HepG2 (cell line): ENCODE results near the gene SYVN1. TPM values are rescaled to one million over a fixed set of nuclear protein-coding genes. Genes with fewer than 3 reads are reported as not detected.

Source experiments
- ATF3 ChIP-seq: sonication (generic); formaldehyde crosslinking; IDR thresholded peaks from 2 replicates; pipeline ENCODE4 v1.4.0; 2020; ENCODE audit warnings: missing genetic modification reagents
- DRAP1 ChIP-seq: IDR thresholded peaks from 2 replicates; pipeline ENCODE4 v1.6.1; 2016; ENCODE audit warnings: missing genetic modification reagents, missing compliant biosample characterization
- JUN ChIP-seq: sonication (generic); formaldehyde crosslinking; IDR thresholded peaks from 2 replicates; pipeline ENCODE4 v1.4.0; 2020; ENCODE audit warnings: mild to moderate bottlenecking, missing genetic modification reagents
- KDM3A ChIP-seq: IDR thresholded peaks from 2 replicates; pipeline ENCODE4 v1.6.1; 2018; ENCODE audit warnings: low read depth, missing compliant biosample characterization
- KDM4B ChIP-seq: sonication (generic); formaldehyde crosslinking; IDR thresholded peaks from 2 replicates; pipeline ENCODE4 v1.4.0; 2020; ENCODE audit warnings: missing genetic modification reagents
- POLR2AphosphoS5 ChIP-seq: IDR thresholded peaks from 2 replicates; pipeline ENCODE4 v1.6.1; 2012; ENCODE audit warnings: low read depth, low read length
- SIN3B ChIP-seq: fragments of 150-350 bp; IDR thresholded peaks from 2 replicates; pipeline ENCODE4 v1.6.1; 2014; ENCODE audit warnings: low read length
- SRY ChIP-seq: sonication (generic); formaldehyde crosslinking; IDR thresholded peaks from 2 replicates; pipeline ENCODE4 v1.8.0; 2022; ENCODE audit warnings: mild to moderate bottlenecking, missing genetic modification reagents
- TAF1 ChIP-seq: sonication (generic); formaldehyde crosslinking; IDR thresholded peaks from 2 replicates; pipeline ENCODE4 v1.4.0; 2020; ENCODE audit warnings: missing genetic modification reagents
- TEAD3 ChIP-seq: optimal IDR thresholded peaks from 2 replicates; pipeline ENCODE3; 2016; ENCODE audit warnings: borderline replicate concordance
- TGIF2 ChIP-seq: IDR thresholded peaks from 2 replicates; pipeline ENCODE4 v1.6.1; 2016; ENCODE audit warnings: control low read depth, missing compliant biosample characterization
- ZBTB43 ChIP-seq: sonication (generic); formaldehyde crosslinking; conservative IDR thresholded peaks from 2 replicates; pipeline ENCODE4 v1.4.0; 2020; ENCODE audit warnings: missing genetic modification reagents
- ZFP41 ChIP-seq: sonication (generic); formaldehyde crosslinking; IDR thresholded peaks from 2 replicates; pipeline ENCODE4 v1.4.0; 2020; ENCODE audit warnings: mild to moderate bottlenecking, missing genetic modification reagents, borderline replicate concordance
- ZNF24 ChIP-seq: fragments of 450-650 bp; IDR thresholded peaks from 2 replicates; pipeline ENCODE4 v1.6.1; 2017; ENCODE audit warnings: antibody characterized with exemption, mild to moderate bottlenecking
- ZNF251 ChIP-seq: sonication (generic); formaldehyde crosslinking; IDR thresholded peaks from 2 replicates; pipeline ENCODE4 v1.9.0; 2021; ENCODE audit warnings: mild to moderate bottlenecking, missing genetic modification reagents
- ZNF263 ChIP-seq: sonication (generic); formaldehyde crosslinking; IDR thresholded peaks from 2 replicates; pipeline ENCODE4 v1.4.0; 2020; ENCODE audit warnings: missing genetic modification reagents
- ZNF264 ChIP-seq: sonication (generic); formaldehyde crosslinking; IDR thresholded peaks from 2 replicates; pipeline ENCODE4 v1.4.0; 2020; ENCODE audit warnings: missing genetic modification reagents
- ZNF343 ChIP-seq: sonication (generic); formaldehyde crosslinking; IDR thresholded peaks from 2 replicates; pipeline ENCODE4 v1.4.0; 2020; ENCODE audit warnings: mild to moderate bottlenecking, missing genetic modification reagents
- ZNF546 ChIP-seq: sonication (generic); formaldehyde crosslinking; conservative IDR thresholded peaks from 2 replicates; pipeline ENCODE4 v1.8.1; 2023; ENCODE audit warnings: mild to moderate bottlenecking, missing genetic modification reagents
- ZNF597 ChIP-seq: sonication (generic); formaldehyde crosslinking; IDR thresholded peaks from 2 replicates; pipeline ENCODE4 v1.5.0; 2020; ENCODE audit warnings: missing genetic modification reagents
- ZNF615 ChIP-seq: sonication (generic); formaldehyde crosslinking; IDR thresholded peaks from 2 replicates; pipeline ENCODE4 v1.5.0; 2020; ENCODE audit warnings: mild to moderate bottlenecking, missing genetic modification reagents, borderline replicate concordance
- ZNF747 ChIP-seq: sonication (generic); formaldehyde crosslinking; IDR thresholded peaks from 2 replicates; pipeline ENCODE4 v1.8.1; 2023; ENCODE audit warnings: missing genetic modification reagents, mild to moderate bottlenecking, borderline replicate concordance
- ZSCAN31 ChIP-seq: sonication (generic); formaldehyde crosslinking; IDR thresholded peaks from 2 replicates; pipeline ENCODE4 v1.5.0; 2020; ENCODE audit warnings: low read depth, mild to moderate bottlenecking, missing genetic modification reagents
- polyA plus RNA-seq, 8 experiments: library from polyadenylated mRNA; depleted of rRNA in 3 of 8; stranded (reverse) in 7 of 8; unstranded in 1 of 8; fragments of >200 nt; fragmentation: Illumina TruSeq in 4 of 8; extraction: Trizol in 4 of 8; gene quantifications; 2 replicates each; pipeline versions ENCODE4 v1.2.1 to v1.2.3, GENCODE V29; 2011 to 2016; ENCODE audit warnings: low read depth in 4 of 8, missing spikeins in 1 of 8, mixed read lengths in 1 of 8; ENCODE audit not compliant: insufficient read depth in 1 of 8
- total RNA-seq, 5 experiments: library from RNA; depleted of rRNA; stranded (reverse); fragments of >200 nt; fragmentation: Illumina TruSeq; extraction: Trizol; gene quantifications; 2 replicates each; pipeline ENCODE4 v1.2.3, GENCODE V29; 2016; ENCODE audit warnings: low read depth in 1 of 5
- TF ChIP-seq, protein P1 (sequence below): IDR thresholded peaks from 2 replicates; pipeline ENCODE4 v1.6.1; 2012; ENCODE audit warnings: inconsistent platforms
- TF ChIP-seq, protein P2 (sequence below): sonication (generic); formaldehyde crosslinking; IDR thresholded peaks from 2 replicates; pipeline ENCODE4 v1.5.0; 2020; ENCODE audit warnings: mild to moderate bottlenecking, missing genetic modification reagents, borderline replicate concordance

The SYVN1 gene
- total and polyA plus RNA-seq, 2 of the 13 experiments (the other 11 are each of a cell fraction or from before 2014, with no cell fraction given) = 10.3 to 22.5 TPM

DNA sequence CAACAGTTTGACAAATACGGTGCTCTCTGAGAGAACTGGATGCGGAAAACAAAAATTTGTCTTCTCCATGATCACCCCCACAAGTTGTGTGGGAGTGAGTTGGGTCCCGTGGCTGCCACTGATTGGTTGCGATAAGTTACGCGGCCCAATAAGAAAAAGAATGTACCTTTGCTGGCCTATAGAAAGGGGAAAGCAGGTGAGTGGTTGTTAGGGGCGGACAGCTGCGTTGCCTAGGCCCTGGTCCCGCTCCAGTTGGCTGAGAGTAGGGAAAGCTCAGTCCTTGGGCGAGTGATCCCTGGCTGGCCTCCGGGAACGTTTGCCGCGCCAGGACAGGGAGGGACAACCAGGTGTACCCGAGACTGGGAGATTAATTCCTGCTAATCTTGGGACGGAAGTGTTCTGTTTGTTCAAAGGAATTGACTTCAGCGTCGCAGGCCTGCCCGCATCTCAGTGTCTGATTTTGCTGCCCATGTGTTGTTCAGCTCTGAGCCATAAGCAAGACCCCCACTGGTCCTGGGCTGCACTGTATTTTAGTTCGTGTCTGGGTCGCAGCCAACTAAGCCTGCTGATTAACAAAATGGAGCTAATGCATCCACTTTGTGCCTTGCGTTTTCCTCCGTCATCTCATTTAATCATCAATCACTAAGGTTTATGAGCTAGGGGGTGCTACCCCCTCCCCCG is 773 bp upstream of the SYVN1 start (continued):
- 0 out of 2 replicates have a peak, but pooled peaks have one; percentile 4 for TF ChIP-seq KDM4B
- no peak for TF ChIP-seq ZNF343
- TF ChIP-seq TAF1 (CRISPR knock-in tag) = peak; percentile 76
- TF ChIP-seq, protein P1, sequence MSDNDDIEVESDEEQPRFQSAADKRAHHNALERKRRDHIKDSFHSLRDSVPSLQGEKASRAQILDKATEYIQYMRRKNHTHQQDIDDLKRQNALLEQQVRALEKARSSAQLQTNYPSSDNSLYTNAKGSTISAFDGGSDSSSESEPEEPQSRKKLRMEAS = peak; percentile 48; the same call in 1 of the 2 replicates
- no peak for TF ChIP-seq ZNF747
- TF ChIP-seq TGIF2 (CRISPR knock-in tag) = no peak
- peak; percentile 91 for TF ChIP-seq DRAP1 (CRISPR knock-in tag)
- no peak for TF ChIP-seq JUN (CRISPR knock-in tag)
- peak; percentile 43 for TF ChIP-seq TEAD3 (CRISPR knock-in tag)
- no peak for TF ChIP-seq ZNF615 (CRISPR knock-in tag)
- TF ChIP-seq, protein P2, sequence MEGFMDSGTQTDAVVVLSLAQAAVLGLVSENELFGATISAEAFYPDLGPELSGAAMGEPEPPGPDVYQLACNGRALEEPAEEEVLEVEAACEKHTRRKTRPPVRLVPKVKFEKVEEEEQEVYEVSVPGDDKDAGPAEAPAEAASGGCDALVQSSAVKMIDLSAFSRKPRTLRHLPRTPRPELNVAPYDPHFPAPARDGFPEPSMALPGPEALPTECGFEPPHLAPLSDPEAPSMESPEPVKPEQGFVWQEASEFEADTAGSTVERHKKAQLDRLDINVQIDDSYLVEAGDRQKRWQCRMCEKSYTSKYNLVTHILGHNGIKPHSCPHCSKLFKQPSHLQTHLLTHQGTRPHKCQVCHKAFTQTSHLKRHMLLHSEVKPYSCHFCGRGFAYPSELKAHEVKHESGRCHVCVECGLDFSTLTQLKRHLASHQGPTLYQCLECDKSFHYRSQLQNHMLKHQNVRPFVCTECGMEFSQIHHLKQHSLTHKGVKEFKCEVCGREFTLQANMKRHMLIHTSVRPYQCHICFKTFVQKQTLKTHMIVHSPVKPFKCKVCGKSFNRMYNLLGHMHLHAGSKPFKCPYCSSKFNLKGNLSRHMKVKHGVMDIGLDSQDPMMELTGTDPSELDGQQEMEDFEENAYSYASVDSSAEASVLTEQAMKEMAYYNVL (CRISPR knock-in tag) = no peak
- no peak for TF ChIP-seq ZNF251 (CRISPR knock-in tag)
- 0 out of 2 replicates have a peak, but pooled peaks have one; percentile 10 for TF ChIP-seq SIN3B
- TF ChIP-seq ZNF264 (CRISPR knock-in tag) = 0 out of 2 replicates have a peak, but pooled peaks have one; percentile 16
- TF ChIP-seq ATF3 (CRISPR knock-in tag) = 0 out of 2 replicates have a peak, but pooled peaks have one; percentile 39
- no peak for TF ChIP-seq ZBTB43 (CRISPR knock-in tag)
- TF ChIP-seq ZNF546 = no peak
- no peak; the same call in 1 of the 2 replicates for TF ChIP-seq KDM3A (CRISPR knock-in tag)
- TF ChIP-seq ZFP41 (CRISPR knock-in tag) = no peak
- TF ChIP-seq POLR2AphosphoS5 = peak; percentile 92
- 0 out of 2 replicates have a peak, but pooled peaks have one; percentile 20 for TF ChIP-seq ZSCAN31 (CRISPR knock-in tag)
- TF ChIP-seq ZNF597 (CRISPR knock-in tag) = no peak
- peak; percentile 29; the same call in 1 of the 2 replicates for TF ChIP-seq ZNF263 (CRISPR knock-in tag)
- 0 out of 2 replicates have a peak, but pooled peaks have one; percentile 29 for TF ChIP-seq SRY (CRISPR knock-in tag)
- TF ChIP-seq ZNF24 = no peak
